HepG2 (cell line): ENCODE data around the gene SALL2. TPM values are rescaled to one million over a fixed set of nuclear protein-coding genes. Genes with fewer than 3 reads are reported as not detected.

Experiments used
- ATF1 ChIP-seq: IDR thresholded peaks from 2 replicates; pipeline ENCODE4 v1.6.1; 2016; ENCODE audit warnings: mild to moderate bottlenecking, control low read depth
- CEBPB ChIP-seq: IDR thresholded peaks from 2 replicates; pipeline ENCODE4 v1.6.1; 2011; ENCODE audit warnings: low read depth, low read length, improper control_type of control experiment, borderline replicate concordance
- CHD2 ChIP-seq: IDR thresholded peaks from 2 replicates; pipeline ENCODE4 v1.6.1; 2011; ENCODE audit warnings: low read depth, low read length, improper control_type of control experiment
- ETV6 ChIP-seq: sonication (generic); formaldehyde crosslinking; conservative IDR thresholded peaks from 2 replicates; pipeline ENCODE4 v1.4.0; 2020; ENCODE audit warnings: missing genetic modification reagents
- ISL2 ChIP-seq: sonication (generic); formaldehyde crosslinking; IDR thresholded peaks from 2 replicates; pipeline ENCODE4 v1.5.0; 2020; ENCODE audit warnings: missing genetic modification reagents
- SRSF9 ChIP-seq: fragments of 200-400 bp; formaldehyde crosslinking; IDR thresholded peaks from 2 replicates; pipeline ENCODE4 v1.6.1; 2018; ENCODE audit warnings: borderline replicate concordance, mild to moderate bottlenecking, low read depth, low read length; ENCODE audit not compliant: insufficient read depth, poor library complexity, severe bottlenecking
- TRIM24 ChIP-seq: sonication (generic); formaldehyde crosslinking; IDR thresholded peaks from 2 replicates; pipeline ENCODE4 v1.8.0; 2022; ENCODE audit warnings: mild to moderate bottlenecking, missing genetic modification reagents
- TSC22D2 ChIP-seq: sonication (generic); formaldehyde crosslinking; IDR thresholded peaks from 2 replicates; pipeline ENCODE4 v1.5.1; 2020; ENCODE audit warnings: missing genetic modification reagents, mild to moderate bottlenecking, borderline replicate concordance
- ZBTB1 ChIP-seq: sonication (generic); formaldehyde crosslinking; IDR thresholded peaks from 2 replicates; pipeline ENCODE4 v1.4.0; 2020; ENCODE audit warnings: missing genetic modification reagents, borderline replicate concordance
- ZBTB3 ChIP-seq: sonication (generic); formaldehyde crosslinking; IDR thresholded peaks from 2 replicates; pipeline ENCODE4 v1.4.0; 2020; ENCODE audit warnings: low read depth, mild to moderate bottlenecking, moderate library complexity, missing genetic modification reagents, borderline replicate concordance
- ZBTB39 ChIP-seq: sonication (generic); formaldehyde crosslinking; IDR thresholded peaks from 2 replicates; pipeline ENCODE4 v1.5.0; 2020; ENCODE audit warnings: missing genetic modification reagents
- ZMYM3 ChIP-seq: sonication (generic); formaldehyde crosslinking; IDR thresholded peaks from 2 replicates; pipeline ENCODE4 v1.5.1; 2020; ENCODE audit warnings: mild to moderate bottlenecking, missing genetic modification reagents
- ZNF343 ChIP-seq: sonication (generic); formaldehyde crosslinking; IDR thresholded peaks from 2 replicates; pipeline ENCODE4 v1.4.0; 2020; ENCODE audit warnings: mild to moderate bottlenecking, missing genetic modification reagents
- ZNF605 ChIP-seq: sonication (generic); formaldehyde crosslinking; IDR thresholded peaks from 2 replicates; pipeline ENCODE4 v1.8.0; 2022; ENCODE audit warnings: mild to moderate bottlenecking, missing genetic modification reagents
- ZNF709 ChIP-seq: sonication (generic); formaldehyde crosslinking; IDR thresholded peaks from 2 replicates; pipeline ENCODE4 v1.5.0; 2020; ENCODE audit warnings: mild to moderate bottlenecking, missing genetic modification reagents
- ZXDC ChIP-seq: sonication (generic); formaldehyde crosslinking; IDR thresholded peaks from 2 replicates; pipeline ENCODE4 v1.5.0; 2020; ENCODE audit warnings: mild to moderate bottlenecking, missing genetic modification reagents
- polyA plus RNA-seq, 8 experiments: library from polyadenylated mRNA; depleted of rRNA in 3 of 8; stranded (reverse) in 7 of 8; unstranded in 1 of 8; fragments of >200 nt; fragmentation: Illumina TruSeq in 4 of 8; extraction: Trizol in 4 of 8; gene quantifications; 2 replicates each; pipeline versions ENCODE4 v1.2.1 to v1.2.3, GENCODE V29; 2011 to 2016; ENCODE audit warnings: low read depth in 4 of 8, missing spikeins in 1 of 8, mixed read lengths in 1 of 8; ENCODE audit not compliant: insufficient read depth in 1 of 8
- total RNA-seq, 5 experiments: library from RNA; depleted of rRNA; stranded (reverse); fragments of >200 nt; fragmentation: Illumina TruSeq; extraction: Trizol; gene quantifications; 2 replicates each; pipeline ENCODE4 v1.2.3, GENCODE V29; 2016; ENCODE audit warnings: low read depth in 1 of 5
- TF ChIP-seq, protein P1 (sequence below): sonication (generic); formaldehyde crosslinking; IDR thresholded peaks from 2 replicates; pipeline ENCODE4 v1.4.0; 2020; ENCODE audit warnings: missing genetic modification reagents

Gene SALL2
- total and polyA plus RNA-seq, 2 of the 13 experiments (the other 11 are each of a cell fraction or from before 2014, with no cell fraction given): 4.9 to 5.8 TPM

DNA sequence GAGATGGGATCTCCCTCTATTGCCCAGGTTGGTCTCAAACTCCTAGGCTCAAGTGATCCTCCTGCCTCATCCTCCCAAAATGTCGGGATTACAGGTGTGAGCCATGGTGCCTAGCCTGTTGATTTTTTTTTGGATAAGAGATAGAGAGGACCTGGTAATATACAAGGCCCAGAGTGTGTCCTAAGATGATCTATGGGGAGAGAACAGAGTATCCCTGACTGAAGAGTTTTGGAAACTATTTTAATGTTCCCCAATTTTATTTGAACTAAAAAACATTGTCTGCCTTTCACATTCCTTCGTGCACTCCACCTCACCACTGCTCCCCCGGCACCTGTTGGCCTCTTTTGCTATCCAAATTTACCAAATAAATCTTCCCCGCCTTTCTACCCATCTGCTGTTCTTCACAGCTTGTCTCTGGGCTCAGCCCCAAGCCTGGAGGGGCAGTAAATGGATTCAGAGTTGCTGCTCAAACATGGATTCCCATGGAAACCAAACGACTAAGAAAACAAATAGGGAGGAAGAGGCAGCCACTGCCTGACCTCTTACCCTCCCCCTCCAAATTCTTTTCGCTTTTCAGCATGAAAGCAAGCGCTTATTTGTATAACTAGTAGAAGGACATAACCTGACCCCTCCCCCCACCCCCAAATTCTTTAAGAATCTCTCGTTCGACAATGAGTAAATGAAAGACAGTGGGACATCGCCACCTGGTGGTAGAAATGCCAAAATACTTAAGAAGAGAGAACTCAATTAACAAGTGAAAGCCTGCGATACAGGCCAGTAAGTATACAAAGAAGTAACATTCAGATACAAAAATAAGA is 31.1 kb upstream of the SALL2 start (continued):
- peak; percentile 59; the same call in 1 of the 2 replicates for TF ChIP-seq ZNF709 (CRISPR knock-in tag)
- peak; percentile 76; the same call in 1 of the 2 replicates for TF ChIP-seq CHD2
- peak; percentile 37; the same call in 1 of the 2 replicates for TF ChIP-seq ATF1 (CRISPR knock-in tag)
- TF ChIP-seq ZXDC (CRISPR knock-in tag): no peak
- TF ChIP-seq ISL2 (CRISPR knock-in tag): 0 out of 2 replicates have a peak, but pooled peaks have one; percentile 43
- TF ChIP-seq ZMYM3: peak; percentile 69; the same call in 1 of the 2 replicates
- TF ChIP-seq ZNF343: no peak
- TF ChIP-seq CEBPB: no peak
- TF ChIP-seq, protein P1, sequence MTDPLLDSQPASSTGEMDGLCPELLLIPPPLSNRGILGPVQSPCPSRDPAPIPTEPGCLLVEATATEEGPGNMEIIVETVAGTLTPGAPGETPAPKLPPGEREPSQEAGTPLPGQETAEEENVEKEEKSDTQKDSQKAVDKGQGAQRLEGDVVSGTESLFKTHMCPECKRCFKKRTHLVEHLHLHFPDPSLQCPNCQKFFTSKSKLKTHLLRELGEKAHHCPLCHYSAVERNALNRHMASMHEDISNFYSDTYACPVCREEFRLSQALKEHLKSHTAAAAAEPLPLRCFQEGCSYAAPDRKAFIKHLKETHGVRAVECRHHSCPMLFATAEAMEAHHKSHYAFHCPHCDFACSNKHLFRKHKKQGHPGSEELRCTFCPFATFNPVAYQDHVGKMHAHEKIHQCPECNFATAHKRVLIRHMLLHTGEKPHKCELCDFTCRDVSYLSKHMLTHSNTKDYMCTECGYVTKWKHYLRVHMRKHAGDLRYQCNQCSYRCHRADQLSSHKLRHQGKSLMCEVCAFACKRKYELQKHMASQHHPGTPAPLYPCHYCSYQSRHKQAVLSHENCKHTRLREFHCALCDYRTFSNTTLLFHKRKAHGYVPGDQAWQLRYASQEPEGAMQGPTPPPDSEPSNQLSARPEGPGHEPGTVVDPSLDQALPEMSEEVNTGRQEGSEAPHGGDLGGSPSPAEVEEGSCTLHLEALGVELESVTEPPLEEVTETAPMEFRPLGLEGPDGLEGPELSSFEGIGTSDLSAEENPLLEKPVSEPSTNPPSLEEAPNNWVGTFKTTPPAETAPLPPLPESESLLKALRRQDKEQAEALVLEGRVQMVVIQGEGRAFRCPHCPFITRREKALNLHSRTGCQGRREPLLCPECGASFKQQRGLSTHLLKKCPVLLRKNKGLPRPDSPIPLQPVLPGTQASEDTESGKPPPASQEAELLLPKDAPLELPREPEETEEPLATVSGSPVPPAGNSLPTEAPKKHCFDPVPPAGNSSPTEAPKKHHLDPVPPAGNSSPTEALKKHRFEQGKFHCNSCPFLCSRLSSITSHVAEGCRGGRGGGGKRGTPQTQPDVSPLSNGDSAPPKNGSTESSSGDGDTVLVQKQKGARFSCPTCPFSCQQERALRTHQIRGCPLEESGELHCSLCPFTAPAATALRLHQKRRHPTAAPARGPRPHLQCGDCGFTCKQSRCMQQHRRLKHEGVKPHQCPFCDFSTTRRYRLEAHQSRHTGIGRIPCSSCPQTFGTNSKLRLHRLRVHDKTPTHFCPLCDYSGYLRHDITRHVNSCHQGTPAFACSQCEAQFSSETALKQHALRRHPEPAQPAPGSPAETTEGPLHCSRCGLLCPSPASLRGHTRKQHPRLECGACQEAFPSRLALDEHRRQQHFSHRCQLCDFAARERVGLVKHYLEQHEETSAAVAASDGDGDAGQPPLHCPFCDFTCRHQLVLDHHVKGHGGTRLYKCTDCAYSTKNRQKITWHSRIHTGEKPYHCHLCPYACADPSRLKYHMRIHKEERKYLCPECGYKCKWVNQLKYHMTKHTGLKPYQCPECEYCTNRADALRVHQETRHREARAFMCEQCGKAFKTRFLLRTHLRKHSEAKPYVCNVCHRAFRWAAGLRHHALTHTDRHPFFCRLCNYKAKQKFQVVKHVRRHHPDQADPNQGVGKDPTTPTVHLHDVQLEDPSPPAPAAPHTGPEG: no peak
- no peak for TF ChIP-seq ZBTB1 (CRISPR knock-in tag)
- no peak for TF ChIP-seq TRIM24 (CRISPR knock-in tag)
- no peak; the same call in 1 of the 2 replicates for TF ChIP-seq ZNF605 (CRISPR knock-in tag)
- no peak for TF ChIP-seq SRSF9
- no peak for TF ChIP-seq ZBTB39 (CRISPR knock-in tag)
- no peak for TF ChIP-seq TSC22D2 (CRISPR knock-in tag)
- TF ChIP-seq ZBTB3 (CRISPR knock-in tag): no peak
- TF ChIP-seq ETV6: no peak
